Natural killer cell (primary cell): ENCODE measurements around the gene ART1. TPM values are rescaled to one million over a fixed set of nuclear protein-coding genes. Genes with fewer than 3 reads are reported as not detected.
A peak's percentile ranks its signal among the peaks of the same experiment; 100 is the strongest.

Source experiments
- ATAC-seq, 3 donors: fragments of 150-1000 bp in 2 of 3; fragments of 200-7000 bp in 1 of 3; cut with Tn5 transposase; 1 replicate in 1 of 3; 2 replicates in 2 of 3; pipeline ENCODE4 v1.10.0; 2021; ENCODE audit warnings: mild to moderate bottlenecking in 2 of 3, moderate library complexity in 2 of 3
- DNase-seq, 2 donors: peaks; one replicate each; pipeline versions ENCODE4 v3.0.0 to v3.0.0-alpha.2; 2013 to 2021; ENCODE audit warnings: mixed read lengths in 1 of 2
- H3K27ac ChIP-seq: one replicate; pipeline ENCODE4 v1.5.1; 2013; ENCODE audit warnings: mild to moderate bottlenecking, low read length
- H3K27me3 ChIP-seq: one replicate; pipeline ENCODE4 v1.6.1; 2013; ENCODE audit warnings: low read length; ENCODE audit not compliant: control insufficient read depth, insufficient read depth
- H3K36me3 ChIP-seq: one replicate; pipeline ENCODE4 v1.6.1; 2013; ENCODE audit warnings: low read length; ENCODE audit not compliant: control insufficient read depth, insufficient read depth
- H3K4me1 ChIP-seq: one replicate; pipeline ENCODE4 v1.6.1; 2013; ENCODE audit warnings: low read length; ENCODE audit not compliant: control insufficient read depth, insufficient read depth
- H3K4me3 ChIP-seq: one replicate; pipeline ENCODE4 v1.5.1; 2013; ENCODE audit warnings: low read length
- H3K9me3 ChIP-seq: one replicate; pipeline ENCODE4 v1.6.1; 2013; ENCODE audit warnings: low read length; ENCODE audit not compliant: control insufficient read depth, insufficient read depth
- H3K27ac Mint-ChIP-seq, 2 donors: one replicate each; pipeline ENCODE4 v1.8.0; 2022; ENCODE audit warnings: mild to moderate bottlenecking in 2 of 2, mixed read lengths in 2 of 2, moderate library complexity in 1 of 2
- H3K27me3 Mint-ChIP-seq, 2 donors: one replicate each; pipeline ENCODE4 v1.8.0; 2022; ENCODE audit warnings: low read depth in 2 of 2, mixed read lengths in 2 of 2
- H3K36me3 Mint-ChIP-seq: one replicate; pipeline ENCODE4 v1.8.0; 2022; ENCODE audit warnings: mixed read lengths
- H3K4me1 Mint-ChIP-seq, 2 donors: one replicate each; pipeline ENCODE4 v1.8.0; 2022; ENCODE audit warnings: mixed read lengths in 2 of 2
- H3K4me3 Mint-ChIP-seq: one replicate; pipeline ENCODE4 v1.8.0; 2022; ENCODE audit warnings: mild to moderate bottlenecking, moderate library complexity, mixed read lengths
- H3K9me3 Mint-ChIP-seq, 2 donors: one replicate each; pipeline ENCODE4 v1.8.0; 2022; ENCODE audit warnings: mixed read lengths in 2 of 2
- CTCF ChIP-seq: fragments of 200-600 bp; IDR thresholded peaks from one replicate; pipeline ENCODE4 v1.8.0; 2022; ENCODE audit warnings: antibody characterized with exemption
- WGBS: methylation state at CpG from one replicate; pipeline ENCODE4 v1.1.7; 2013; ENCODE audit warnings: missing lambda C conversion rate; ENCODE audit not compliant: insufficient coverage; 5-methylcytosine and 5-hydroxymethylcytosine counted together
- intact Hi-C: fragments of 100-400 bp; cut with micrococcal nuclease; formaldehyde crosslinking; loops from one replicate; pipeline ENCODE4 v1.14.2; 2022
- total RNA-seq, 4 donors: library from RNA; stranded (reverse); fragments of 120-200 nt in 1 of 4; gene quantifications; one replicate each; pipeline versions ENCODE4 v1.2.3 to v1.2.4, GENCODE V29; 2013 to 2022

The ART1 gene
- total RNA-seq, 3 donors from 2014 or later (not counting 1 experiment from before 2014, with no cell fraction given), result not detected

- H3K9me3 Mint-ChIP-seq, result no peaks in the 10 kb centered on the region
- Histone ChIP-seq H3K36me3 (peaks cover 63% of the 10 kb centered on the region), H3K9me3 (no peaks in the 10 kb centered on the region), H3K27me3 (no peaks in the 10 kb centered on the region), H3K4me3 (no peak overlapping the region), H3K27ac (no peak overlapping the region), H3K4me1 (no peaks in the 10 kb centered on the region)
- H3K27ac Mint-ChIP-seq, result no peak overlapping the region
- no CpG with 5 or more reads among the region's 1 CpG for WGBS
- H3K27me3 Mint-ChIP-seq, result no peaks in the 10 kb centered on the region
- peaks cover 0 to 5% of the 10 kb centered on the region in 2 donors for H3K4me1 Mint-ChIP-seq
- TF ChIP-seq CTCF, result no peak
- H3K36me3 Mint-ChIP-seq, result peaks cover 12% of the 10 kb centered on the region
- ATAC-seq (no peak), DNase-seq (no peak)
- intact Hi-C loops, result no loop called here
- H3K4me3 Mint-ChIP-seq, result no peak overlapping the region
Measured at GRCh38 chr11:3709977-3710376, 65.0 kb downstream of the ART1 start.

DNA sequence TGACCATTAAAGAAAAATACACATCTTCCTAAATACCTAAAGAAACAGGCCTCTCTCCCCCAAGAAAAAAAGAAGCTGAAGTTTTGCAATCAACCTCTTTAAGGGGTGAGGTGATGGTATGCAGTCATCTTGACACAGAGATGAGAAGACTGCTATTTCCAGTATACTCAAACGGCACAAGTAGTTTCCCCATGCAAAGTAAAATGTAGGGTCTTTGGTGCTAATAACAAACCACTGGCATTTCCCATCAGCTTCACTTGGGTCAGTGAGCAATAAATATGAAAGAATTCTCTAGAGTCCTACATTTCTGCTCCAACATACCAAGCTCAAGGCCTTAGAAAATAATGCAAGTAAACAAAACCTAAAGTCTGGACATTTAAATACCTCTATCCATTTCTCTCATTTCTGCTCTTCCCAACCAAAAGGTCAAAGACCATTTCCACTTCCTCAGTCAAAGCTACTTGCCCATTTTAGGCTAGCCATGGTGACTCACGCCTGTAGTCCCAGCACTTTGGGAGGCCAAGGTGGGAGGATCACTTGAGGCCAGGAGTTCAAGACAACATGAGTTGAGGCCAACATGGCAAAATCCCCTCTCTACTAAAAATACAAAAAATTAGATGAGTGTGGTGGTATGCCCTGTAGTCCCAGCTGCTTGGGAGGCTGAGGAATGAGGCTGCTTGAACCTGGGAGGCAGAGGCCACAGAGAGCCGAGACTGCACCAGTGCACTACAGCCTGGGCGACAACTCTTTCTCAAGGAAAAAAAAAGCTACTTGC lies 65.7 kb downstream of the ART1 start:
- Histone ChIP-seq H3K36me3 (peaks cover 61% of the 10 kb centered on the region), H3K4me1 (no peaks in the 10 kb centered on the region), H3K27ac (no peak overlapping the region), H3K4me3 (no peak overlapping the region), H3K9me3 (no peaks in the 10 kb centered on the region), H3K27me3 (no peaks in the 10 kb centered on the region)
- no peaks in the 10 kb centered on the region for H3K9me3 Mint-ChIP-seq
- intact Hi-C loops, result no loop called here
- no peaks in the 10 kb centered on the region for H3K27me3 Mint-ChIP-seq
- ATAC-seq (no peak), DNase-seq (no peak)
- H3K27ac Mint-ChIP-seq, result peak overlapping the region; percentile 20 to 53
- TF ChIP-seq CTCF, result no peak
- peaks cover 9% of the 10 kb centered on the region for H3K36me3 Mint-ChIP-seq
- WGBS, result 100% methylated on average over 3 of the region's 4 CpGs
- peaks cover 0 to 5% of the 10 kb centered on the region in 2 donors for H3K4me1 Mint-ChIP-seq
- no peak overlapping the region for H3K4me3 Mint-ChIP-seq

GRCh38 chr11:3712274-3712673 lies 67.3 kb downstream of the ART1 start:
- H3K4me1 Mint-ChIP-seq, result peaks cover 0 to 5% of the 10 kb centered on the region in 2 donors
- intact Hi-C loops, result no loop called here

More at GRCh38 chr11:3712274-3712673, 67.3 kb downstream of the ART1 start:
- no peak for TF ChIP-seq CTCF
- H3K36me3 Mint-ChIP-seq, result peaks cover 15% of the 10 kb centered on the region
- Histone ChIP-seq H3K27ac (no peak overlapping the region), H3K27me3 (no peaks in the 10 kb centered on the region), H3K9me3 (no peaks in the 10 kb centered on the region), H3K4me3 (no peak overlapping the region), H3K4me1 (no peaks in the 10 kb centered on the region), H3K36me3 (peaks cover 65% of the 10 kb centered on the region)
- ATAC-seq (no peak), DNase-seq (no peak)
- H3K4me3 Mint-ChIP-seq, result no peak overlapping the region
- H3K9me3 Mint-ChIP-seq, result no peaks in the 10 kb centered on the region
- WGBS, result 98% methylated on average over 6 of the region's 6 CpGs
- H3K27me3 Mint-ChIP-seq, result no peaks in the 10 kb centered on the region
- no peak overlapping the region for H3K27ac Mint-ChIP-seq

Other genes starting within 250 kb of the ART1 start
- not detected for gene ART5, start 3.1 kb upstream of the ART1 start, total RNA-seq
- gene CHRNA10, start 26.3 kb downstream of the ART1 start, total RNA-seq, result under 1 TPM; 0.36 to 0.60 (median 0.45) TPM
- 100 to 1,000 TPM in 1 of 3 donors, 10 to 100 TPM in 2; 88.5 to 103 (median 92.8) TPM for gene NUP98, start 152.4 kb downstream of the ART1 start, total RNA-seq
- 10 to 100 TPM in 1 of 3 donors, 1 to 10 TPM in 2; 9.5 to 17.5 (median 9.8) TPM for gene PGAP2, start 163.4 kb downstream of the ART1 start, total RNA-seq
- 100 to 1,000 TPM; 114 to 145 (median 137) TPM for gene RHOG, start 195.8 kb downstream of the ART1 start, total RNA-seq
- gene STIM1, start 210.5 kb downstream of the ART1 start, total RNA-seq, result 100 to 1,000 TPM; 171 to 187 (median 175) TPM